Activated B cell treated with CpG ODN at 0.5 μM for 24 hours (primary cell): ENCODE data around the gene TRPM4. TPM values are rescaled to one million over a fixed set of nuclear protein-coding genes. Genes with fewer than 3 reads are reported as not detected.

Source experiments
- ATAC-seq: fragments of 200-7000 bp; cut with Tn5 transposase; one replicate; pipeline ENCODE4 v1.10.0; 2021; ENCODE audit warnings: low read depth, mild to moderate bottlenecking, moderate library complexity
- CTCF ChIA-PET: fragments of 350-600 bp; sonication (Branson Sonifier 250); formaldehyde crosslinking; loops from one replicate; lab custom pipeline; 2021; ENCODE audit warnings: antibody characterized with exemption; lab: Charles Lee
- POLR2A ChIA-PET: fragments of 350-600 bp; sonication (Branson Sonifier 250); formaldehyde crosslinking; loops from one replicate; lab custom pipeline; 2021; ENCODE audit warnings: antibody characterized with exemption; lab: Charles Lee
- DNase-seq: peaks from one replicate; pipeline ENCODE4 v3.0.0; 2022
- H3K27ac Mint-ChIP-seq: one replicate; pipeline ENCODE4 v1.8.0; 2020; ENCODE audit warnings: mixed read lengths
- H3K27me3 Mint-ChIP-seq: one replicate; pipeline ENCODE4 v1.8.0; 2021; ENCODE audit warnings: mixed read lengths
- H3K36me3 Mint-ChIP-seq: one replicate; pipeline ENCODE4 v1.8.0; 2021; ENCODE audit warnings: low read depth, mixed read lengths
- H3K4me1 Mint-ChIP-seq: one replicate; pipeline ENCODE4 v1.8.0; 2021; ENCODE audit warnings: mixed read lengths
- H3K4me3 Mint-ChIP-seq: one replicate; pipeline ENCODE4 v1.8.0; 2020; ENCODE audit warnings: mild to moderate bottlenecking, mixed read lengths
- H3K9me3 Mint-ChIP-seq: one replicate; pipeline ENCODE4 v1.8.0; 2020; ENCODE audit warnings: mixed read lengths
- intact Hi-C: fragments of 100-400 bp; cut with micrococcal nuclease; formaldehyde crosslinking; loops from one replicate; pipeline ENCODE4 v1.15.1; 2024
- total RNA-seq: library from RNA; stranded (reverse); gene quantifications from 2 replicates; pipeline ENCODE4 v1.2.3, GENCODE V29; 2022
- TF ChIP-seq, protein P1 (sequence below): fragments of 200-600 bp; IDR thresholded peaks from one replicate; pipeline ENCODE4 v1.8.0; 2022; ENCODE audit warnings: antibody characterized with exemption, mild to moderate bottlenecking

The TRPM4 gene
- total RNA-seq, 1 donor from 2014 or later: not detected

DNA sequence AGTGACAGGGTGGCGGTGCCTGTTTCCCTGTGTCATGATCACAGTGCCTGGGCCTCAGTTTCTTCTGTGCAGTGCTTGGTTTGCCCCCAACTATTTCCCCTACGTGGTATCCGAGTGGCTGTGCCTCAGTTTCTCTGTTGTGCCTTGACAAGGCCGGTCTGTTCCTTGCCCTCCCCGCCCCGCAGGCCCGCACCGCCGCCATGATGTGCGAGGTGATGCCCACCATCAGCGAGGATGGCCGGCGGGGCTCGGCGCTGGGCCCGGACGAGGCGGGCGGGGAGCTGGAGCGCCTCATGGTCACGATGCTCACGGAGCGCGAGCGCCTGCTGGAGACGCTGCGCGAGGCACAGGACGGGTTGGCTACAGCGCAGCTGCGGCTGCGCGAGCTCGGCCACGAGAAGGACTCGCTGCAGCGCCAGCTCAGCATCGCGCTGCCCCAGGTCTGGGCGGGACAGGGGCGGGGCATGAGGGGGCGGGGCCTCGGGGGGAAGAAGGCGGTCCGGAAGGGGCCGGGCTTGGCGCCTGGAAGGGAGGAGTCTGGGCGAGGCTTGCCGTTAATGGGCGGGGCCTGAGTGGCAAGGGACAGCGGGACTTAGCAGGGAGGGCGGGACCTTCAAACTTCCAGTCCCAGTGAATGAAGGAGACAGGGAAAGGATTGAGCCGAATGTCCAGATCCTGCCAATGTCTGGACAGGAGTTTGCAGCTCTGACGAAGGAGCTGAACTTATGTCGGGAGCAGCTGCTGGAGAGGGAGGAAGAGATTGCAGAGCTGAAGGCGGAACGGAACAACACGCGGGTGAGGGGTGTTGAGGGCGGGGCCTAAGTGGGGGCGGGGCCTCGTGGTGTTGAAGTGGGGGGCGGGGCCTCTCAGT is 29.7 kb upstream of the TRPM4 start:
- peaks cover 12% of the 10 kb centered on the region for H3K4me1 Mint-ChIP-seq
- POLR2A ChIA-PET: interaction anchor here (0.6 to 1.7 kb wide), 9 partner anchors 8 to 548 kb away, joined by 3 to 10 read pairs (median 4); partner anchors contain the start of genes LIN7B, PPFIA3 and RUVBL2
- H3K27me3 Mint-ChIP-seq: peaks cover 4% of the 10 kb centered on the region
- ATAC-seq: peak; percentile 96
- no peaks in the 10 kb centered on the region for H3K9me3 Mint-ChIP-seq
- peak overlapping the region; percentile 86 for H3K4me3 Mint-ChIP-seq
- H3K36me3 Mint-ChIP-seq: no peaks in the 10 kb centered on the region
- CTCF ChIA-PET: interaction anchor here (0.9 to 1.2 kb wide), 4 partner anchors 14 to 134 kb away, joined by 4 to 7 read pairs (median 4); partner anchors contain the start of genes LIN7B and RUVBL2
- intact Hi-C loops: loop anchor here (1.0 to 2.0 kb wide), 3 partner anchors 9 to 19 kb away; partner anchors contain the start of genes C19orf73, LIN7B and PPFIA3
- DNase-seq: peak; percentile 90
- H3K27ac Mint-ChIP-seq: peak overlapping the region; percentile 71
- TF ChIP-seq, protein P1, sequence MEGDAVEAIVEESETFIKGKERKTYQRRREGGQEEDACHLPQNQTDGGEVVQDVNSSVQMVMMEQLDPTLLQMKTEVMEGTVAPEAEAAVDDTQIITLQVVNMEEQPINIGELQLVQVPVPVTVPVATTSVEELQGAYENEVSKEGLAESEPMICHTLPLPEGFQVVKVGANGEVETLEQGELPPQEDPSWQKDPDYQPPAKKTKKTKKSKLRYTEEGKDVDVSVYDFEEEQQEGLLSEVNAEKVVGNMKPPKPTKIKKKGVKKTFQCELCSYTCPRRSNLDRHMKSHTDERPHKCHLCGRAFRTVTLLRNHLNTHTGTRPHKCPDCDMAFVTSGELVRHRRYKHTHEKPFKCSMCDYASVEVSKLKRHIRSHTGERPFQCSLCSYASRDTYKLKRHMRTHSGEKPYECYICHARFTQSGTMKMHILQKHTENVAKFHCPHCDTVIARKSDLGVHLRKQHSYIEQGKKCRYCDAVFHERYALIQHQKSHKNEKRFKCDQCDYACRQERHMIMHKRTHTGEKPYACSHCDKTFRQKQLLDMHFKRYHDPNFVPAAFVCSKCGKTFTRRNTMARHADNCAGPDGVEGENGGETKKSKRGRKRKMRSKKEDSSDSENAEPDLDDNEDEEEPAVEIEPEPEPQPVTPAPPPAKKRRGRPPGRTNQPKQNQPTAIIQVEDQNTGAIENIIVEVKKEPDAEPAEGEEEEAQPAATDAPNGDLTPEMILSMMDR: no peak

DNA sequence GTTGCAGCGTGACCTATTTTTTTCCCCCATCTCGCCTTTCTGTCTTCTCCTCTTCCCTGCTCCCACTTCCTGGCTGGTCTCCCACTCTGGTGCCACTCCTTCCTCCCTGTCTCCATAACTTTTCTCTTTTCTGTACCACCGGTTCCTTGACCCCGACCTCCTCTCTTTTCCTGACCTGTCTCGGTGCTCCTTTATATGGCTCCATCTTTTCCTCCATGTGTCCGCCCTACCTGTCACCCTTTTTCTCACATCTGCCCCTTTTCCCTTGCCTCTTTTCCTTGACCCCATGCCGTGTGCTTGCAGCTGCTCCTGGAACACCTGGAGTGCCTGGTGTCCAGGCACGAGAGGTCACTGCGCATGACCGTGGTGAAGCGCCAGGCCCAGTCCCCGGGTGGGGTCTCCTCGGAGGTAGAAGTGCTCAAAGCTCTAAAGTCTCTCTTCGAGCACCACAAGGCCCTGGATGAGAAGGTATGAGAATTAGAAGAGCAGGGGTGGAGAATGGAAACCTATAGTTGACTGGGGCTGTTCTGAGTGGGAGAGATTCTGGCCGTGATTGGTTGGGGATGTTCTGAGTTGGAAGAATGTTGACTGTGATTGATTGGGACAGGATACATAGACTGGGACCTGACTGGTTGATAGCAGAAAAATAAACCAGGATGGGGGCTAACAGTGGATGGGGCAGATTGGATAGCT is 28.9 kb upstream of the TRPM4 start:
- H3K36me3 Mint-ChIP-seq: no peaks in the 10 kb centered on the region
- ChIA-PET CTCF (interaction anchor here (1.0 to 1.8 kb wide), 5 partner anchors 14 to 135 kb away, joined by 4 to 7 read pairs (median 5); partner anchors contain the start of genes LIN7B and RUVBL2), POLR2A (interaction anchor here (1.2 to 1.7 kb wide), 4 partner anchors 9 to 135 kb away, joined by 4 to 10 read pairs (median 5); partner anchors contain the start of genes LIN7B, PPFIA3 and RUVBL2)
- peaks cover 10% of the 10 kb centered on the region for H3K27me3 Mint-ChIP-seq
- no peak overlapping the region for H3K27ac Mint-ChIP-seq
- ATAC-seq (no peak), DNase-seq (no peak)
- H3K4me1 Mint-ChIP-seq: peaks cover 18% of the 10 kb centered on the region
- intact Hi-C loops: loop anchor here (1.0 to 2.0 kb wide), 3 partner anchors 9 to 18 kb away; partner anchors contain the start of genes C19orf73, LIN7B and PPFIA3
- no peaks in the 10 kb centered on the region for H3K9me3 Mint-ChIP-seq
- TF ChIP-seq, protein P1: no peak
- H3K4me3 Mint-ChIP-seq: peak overlapping the region; percentile 86

DNA sequence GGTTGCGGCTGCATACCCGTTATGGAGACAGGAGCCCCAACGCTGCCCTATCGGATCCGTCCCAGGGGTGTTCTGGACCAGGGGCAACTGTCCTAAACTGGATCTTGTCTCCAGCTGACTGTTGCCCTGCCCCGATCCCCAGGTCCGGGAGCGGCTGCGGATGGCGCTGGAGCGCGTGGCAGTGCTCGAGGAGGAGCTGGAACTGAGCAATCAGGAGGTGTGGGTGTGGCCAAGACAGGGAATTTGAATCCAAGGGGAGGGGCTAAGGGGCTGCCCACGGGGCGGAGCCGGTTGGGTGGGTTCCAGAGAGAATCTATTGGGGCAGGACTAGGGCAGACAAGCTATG is 28.4 kb upstream of the TRPM4 start:
- H3K4me3 Mint-ChIP-seq: no peak overlapping the region
- intact Hi-C loops: loop anchor here (2.0 kb wide), 2 partner anchors 14 to 18 kb away; partner anchors contain the start of gene LIN7B
- H3K36me3 Mint-ChIP-seq: no peaks in the 10 kb centered on the region
- DNase-seq (no peak), ATAC-seq (no peak)
- H3K4me1 Mint-ChIP-seq: peaks cover 21% of the 10 kb centered on the region
- ChIA-PET POLR2A (interaction anchor here (0.6 to 1.7 kb wide), 2 partner anchors 21 to 461 kb away, joined by 5 to 6 read pairs; no protein-coding TSS in a partner anchor), CTCF (interaction anchor here (1.4 to 1.8 kb wide), 2 partner anchors 15 to 31 kb away, joined by 5 to 7 read pairs; partner anchors contain the start of gene LIN7B)
- H3K27ac Mint-ChIP-seq: no peak overlapping the region
- TF ChIP-seq, protein P1: no peak
- H3K9me3 Mint-ChIP-seq: no peaks in the 10 kb centered on the region
- H3K27me3 Mint-ChIP-seq: peaks cover 12% of the 10 kb centered on the region

DNA sequence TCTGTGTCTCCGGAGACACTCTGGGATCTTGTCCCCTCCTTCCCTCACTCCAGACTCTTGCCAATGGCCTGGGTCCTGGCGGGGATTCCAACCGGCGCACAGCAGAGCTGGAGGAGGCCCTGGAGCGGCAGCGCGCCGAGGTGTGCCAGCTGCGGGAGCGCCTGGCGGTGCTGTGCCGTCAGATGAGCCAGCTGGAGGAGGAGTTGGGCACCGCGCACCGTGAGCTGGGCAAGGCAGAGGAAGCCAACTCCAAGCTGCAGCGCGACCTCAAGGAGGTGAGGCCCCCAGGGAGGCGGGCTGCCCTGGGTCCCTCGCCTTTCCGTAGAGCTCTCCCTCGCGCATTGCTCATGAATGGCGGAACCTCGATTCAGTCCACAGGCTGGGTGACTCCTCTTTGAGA is 27.3 kb upstream of the TRPM4 start:
- TF ChIP-seq, protein P1: no peak
- intact Hi-C loops: no loop called here
- DNase-seq (no peak), ATAC-seq (no peak)
- H3K9me3 Mint-ChIP-seq: no peaks in the 10 kb centered on the region
- no peak overlapping the region for H3K4me3 Mint-ChIP-seq
- H3K27ac Mint-ChIP-seq: no peak overlapping the region
- CTCF ChIA-PET: interaction anchor here (1.4 to 1.8 kb wide), 2 partner anchors 16 to 32 kb away, joined by 5 to 7 read pairs; partner anchors contain the start of gene LIN7B
- H3K36me3 Mint-ChIP-seq: no peaks in the 10 kb centered on the region
- H3K4me1 Mint-ChIP-seq: peaks cover 22% of the 10 kb centered on the region
- POLR2A ChIA-PET: no interaction called here
- peaks cover 19% of the 10 kb centered on the region for H3K27me3 Mint-ChIP-seq
